ENCODE measurements around the gene ATP11C.

ATP11C gene

DNA sequence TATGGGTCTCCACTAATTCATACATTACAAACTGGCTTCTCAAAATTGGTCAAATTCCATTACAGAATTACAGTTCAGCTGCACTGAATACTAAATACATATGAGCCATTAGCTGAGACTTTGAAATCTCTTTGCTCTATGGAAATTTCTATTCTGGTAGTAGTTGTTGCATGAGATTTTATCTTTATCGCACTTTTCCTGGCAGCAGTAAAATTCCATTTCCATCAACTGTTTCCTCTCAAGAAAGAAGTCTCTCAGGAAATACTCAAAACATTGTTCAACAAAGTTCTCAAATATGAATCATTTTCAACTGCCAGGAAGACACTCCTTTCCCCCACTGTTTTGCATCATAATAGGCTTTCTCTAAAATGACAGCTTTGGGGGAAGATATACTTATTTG is 51.3 kb downstream of the ATP11C start:
- Histone ChIP-seq H3K36me3 (ENCODE audit: low read depth) (no peaks in the 10 kb centered on the region), H3K27ac (ENCODE audit: poor library complexity, severe bottlenecking) (peak overlapping the region; percentile 75), H3K4me3 (ENCODE audit: severe bottlenecking) (no peak overlapping the region), H3K4me1 (ENCODE audit: insufficient read depth, poor library complexity, severe bottlenecking) (peaks cover 15% of the 10 kb centered on the region), H3K9me3 (ENCODE audit: severe bottlenecking) (no peaks in the 10 kb centered on the region), H3K27me3 (ENCODE audit: insufficient read depth, poor library complexity, severe bottlenecking) (no peaks in the 10 kb centered on the region)
- TF ChIP-seq, protein P1, sequence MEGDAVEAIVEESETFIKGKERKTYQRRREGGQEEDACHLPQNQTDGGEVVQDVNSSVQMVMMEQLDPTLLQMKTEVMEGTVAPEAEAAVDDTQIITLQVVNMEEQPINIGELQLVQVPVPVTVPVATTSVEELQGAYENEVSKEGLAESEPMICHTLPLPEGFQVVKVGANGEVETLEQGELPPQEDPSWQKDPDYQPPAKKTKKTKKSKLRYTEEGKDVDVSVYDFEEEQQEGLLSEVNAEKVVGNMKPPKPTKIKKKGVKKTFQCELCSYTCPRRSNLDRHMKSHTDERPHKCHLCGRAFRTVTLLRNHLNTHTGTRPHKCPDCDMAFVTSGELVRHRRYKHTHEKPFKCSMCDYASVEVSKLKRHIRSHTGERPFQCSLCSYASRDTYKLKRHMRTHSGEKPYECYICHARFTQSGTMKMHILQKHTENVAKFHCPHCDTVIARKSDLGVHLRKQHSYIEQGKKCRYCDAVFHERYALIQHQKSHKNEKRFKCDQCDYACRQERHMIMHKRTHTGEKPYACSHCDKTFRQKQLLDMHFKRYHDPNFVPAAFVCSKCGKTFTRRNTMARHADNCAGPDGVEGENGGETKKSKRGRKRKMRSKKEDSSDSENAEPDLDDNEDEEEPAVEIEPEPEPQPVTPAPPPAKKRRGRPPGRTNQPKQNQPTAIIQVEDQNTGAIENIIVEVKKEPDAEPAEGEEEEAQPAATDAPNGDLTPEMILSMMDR (IDR thresholded peaks at IDR 0.05; ENCODE audit: poor library complexity, severe bottlenecking): no peak
- ATAC-seq (ENCODE audit: low read depth) (peak; percentile 56; the same call in 1 of the 3 replicates), DNase-seq (ENCODE audit: low spot score) (no peak)

DNA sequence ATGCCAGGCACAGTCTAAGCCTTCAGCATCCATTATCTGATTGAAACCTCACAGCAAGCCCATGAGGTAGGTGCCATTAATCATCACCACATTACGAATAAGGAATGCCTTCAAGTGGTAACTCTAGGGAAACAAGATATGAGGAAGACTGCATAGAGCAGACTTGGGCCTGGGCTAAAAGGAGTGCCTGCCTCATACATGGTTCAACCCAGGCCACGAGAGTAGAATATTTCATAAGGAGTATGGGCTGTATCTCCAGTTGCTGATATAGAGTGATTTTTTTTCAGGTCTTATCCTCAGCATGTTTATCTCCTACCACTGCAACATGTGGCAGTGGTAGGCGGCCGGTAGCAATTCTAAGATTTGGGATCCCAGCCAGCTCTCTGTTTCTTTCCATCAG is 51.7 kb downstream of the ATP11C start:
- Histone ChIP-seq H3K36me3 (ENCODE audit: low read depth) (no peaks in the 10 kb centered on the region), H3K4me3 (ENCODE audit: severe bottlenecking) (no peak overlapping the region), H3K4me1 (ENCODE audit: insufficient read depth, poor library complexity, severe bottlenecking) (peaks cover 15% of the 10 kb centered on the region), H3K9me3 (ENCODE audit: severe bottlenecking) (no peaks in the 10 kb centered on the region), H3K27me3 (ENCODE audit: insufficient read depth, poor library complexity, severe bottlenecking) (no peaks in the 10 kb centered on the region), H3K27ac (ENCODE audit: poor library complexity, severe bottlenecking) (peak overlapping the region; percentile 75)
- ATAC-seq (ENCODE audit: low read depth) (peak; percentile 45; the same call in 1 of the 3 replicates), DNase-seq (ENCODE audit: low spot score) (no peak)
- TF ChIP-seq, protein P1 (IDR thresholded peaks at IDR 0.05; ENCODE audit: poor library complexity, severe bottlenecking): no peak

DNA sequence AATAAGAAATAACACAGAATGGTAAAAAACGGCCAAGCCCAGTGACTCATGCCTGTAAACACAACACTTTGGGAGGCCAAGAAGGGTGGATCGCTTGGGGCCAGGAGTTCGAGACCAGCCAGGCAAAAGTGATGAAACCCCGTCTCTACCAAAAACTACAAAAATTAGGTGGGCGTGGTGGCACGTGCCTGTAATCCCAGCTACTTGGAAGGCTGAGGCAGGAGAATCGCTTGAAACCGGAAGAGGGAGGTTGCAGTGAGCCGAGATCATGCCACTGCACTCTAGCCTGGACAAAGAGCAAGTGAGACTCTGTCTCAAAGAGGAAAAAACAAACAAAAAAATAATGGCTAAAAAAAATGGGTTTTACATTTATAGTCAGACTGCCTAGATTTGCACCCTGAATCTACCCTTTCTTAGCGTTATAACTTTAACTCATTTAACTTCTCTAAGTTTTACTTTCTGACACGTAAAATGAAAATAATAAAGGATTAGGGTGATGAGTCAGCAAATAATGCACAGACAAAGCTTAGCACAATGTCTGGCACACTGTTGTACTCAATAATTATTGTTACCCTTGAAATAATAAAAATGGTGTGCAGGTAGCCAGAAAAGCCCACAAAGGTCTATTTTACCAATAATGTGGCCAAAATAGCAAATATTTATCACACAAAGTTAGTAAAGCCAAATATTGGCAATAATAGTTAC is 55.0 kb downstream of the ATP11C start:
- peaks cover 15% of the 10 kb centered on the region for H3K4me1 ChIP-seq (ENCODE audit: insufficient read depth, poor library complexity, severe bottlenecking)

DNA sequence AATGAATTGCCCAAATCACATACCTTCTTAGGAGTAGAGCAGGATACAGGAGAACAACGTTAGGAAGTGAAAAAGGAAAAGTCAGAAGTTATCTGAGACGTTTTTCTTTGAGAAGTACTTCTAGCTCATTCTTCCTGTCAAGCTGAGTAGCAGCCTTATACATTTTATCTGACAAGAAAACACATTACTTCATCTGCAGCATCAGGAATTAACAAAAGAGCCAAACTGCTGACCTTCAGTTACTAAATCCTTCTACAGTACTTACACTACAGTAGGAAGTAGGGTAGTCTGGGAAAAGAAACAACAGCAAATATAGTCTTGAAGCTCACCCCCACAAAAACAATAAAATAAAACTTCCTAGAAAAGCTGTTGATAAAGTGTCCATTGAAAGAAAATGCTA is 57.0 kb downstream of the ATP11C start:
- ATAC-seq (ENCODE audit: low read depth) (no peak), DNase-seq (ENCODE audit: low spot score) (no peak)
- Histone ChIP-seq H3K9me3 (ENCODE audit: severe bottlenecking) (no peaks in the 10 kb centered on the region), H3K4me1 (ENCODE audit: insufficient read depth, poor library complexity, severe bottlenecking) (peaks cover 6% of the 10 kb centered on the region), H3K4me3 (ENCODE audit: severe bottlenecking) (no peak overlapping the region), H3K36me3 (ENCODE audit: low read depth) (no peaks in the 10 kb centered on the region), H3K27ac (ENCODE audit: poor library complexity, severe bottlenecking) (no peak overlapping the region), H3K27me3 (ENCODE audit: insufficient read depth, poor library complexity, severe bottlenecking) (no peaks in the 10 kb centered on the region)
- TF ChIP-seq, protein P1 (IDR thresholded peaks at IDR 0.05; ENCODE audit: poor library complexity, severe bottlenecking): no peak

More for the DNA sequence above, 55.0 kb downstream of the ATP11C start:
- no peaks in the 10 kb centered on the region for H3K9me3 ChIP-seq (ENCODE audit: severe bottlenecking)
- ATAC-seq (ENCODE audit: low read depth): no peak
- TF ChIP-seq, protein P1 (IDR thresholded peaks at IDR 0.05; ENCODE audit: poor library complexity, severe bottlenecking): no peak
- no peaks in the 10 kb centered on the region for H3K27me3 ChIP-seq (ENCODE audit: insufficient read depth, poor library complexity, severe bottlenecking)
- no peak overlapping the region for H3K27ac ChIP-seq (ENCODE audit: poor library complexity, severe bottlenecking)
- H3K36me3 ChIP-seq (ENCODE audit: low read depth): no peaks in the 10 kb centered on the region
- no peak overlapping the region for H3K4me3 ChIP-seq (ENCODE audit: severe bottlenecking)
- DNase-seq (ENCODE audit: low spot score): no peak

DNA sequence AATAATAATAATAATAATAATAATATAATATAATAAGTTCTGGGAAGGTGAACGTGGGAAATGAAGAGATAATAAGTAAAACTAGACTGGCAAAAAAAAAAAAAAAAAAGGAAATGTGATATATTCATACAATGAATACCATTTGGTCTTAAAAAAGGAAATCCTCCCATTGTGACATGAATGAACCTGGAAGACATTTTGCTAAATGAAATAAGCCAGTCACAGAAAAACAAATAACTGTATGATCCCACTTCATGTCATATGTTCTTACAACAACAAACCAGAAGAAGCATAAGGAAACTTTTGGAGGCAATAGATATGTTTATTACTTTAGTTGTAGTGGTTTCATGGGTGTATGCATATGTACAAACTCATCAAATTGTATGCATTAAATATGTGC is 63.1 kb downstream of the ATP11C start:
- TF ChIP-seq, protein P1 (IDR thresholded peaks at IDR 0.05; ENCODE audit: poor library complexity, severe bottlenecking): no peak
- H3K27ac ChIP-seq (ENCODE audit: poor library complexity, severe bottlenecking): no peak overlapping the region
- no peaks in the 10 kb centered on the region for H3K36me3 ChIP-seq (ENCODE audit: low read depth)
- no peak overlapping the region for H3K4me3 ChIP-seq (ENCODE audit: severe bottlenecking)
- DNase-seq (ENCODE audit: low spot score) (no peak), ATAC-seq (ENCODE audit: low read depth) (no peak)
- H3K4me1 ChIP-seq (ENCODE audit: insufficient read depth, poor library complexity, severe bottlenecking): no peaks in the 10 kb centered on the region
- H3K9me3 ChIP-seq (ENCODE audit: severe bottlenecking): no peaks in the 10 kb centered on the region
- no peaks in the 10 kb centered on the region for H3K27me3 ChIP-seq (ENCODE audit: insufficient read depth, poor library complexity, severe bottlenecking)
